Neural crest cell (in vitro differentiated cells): ENCODE results near the gene KDM6A. TPM values are rescaled to one million over a fixed set of nuclear protein-coding genes. Genes with fewer than 3 reads are reported as not detected.
"Not testable (repeated sequence)": the region's sequence is repeated elsewhere in the genome, so short reads cannot be mapped to it uniquely, and the experiment has no call there.

Experiments used
- DNase-seq: peaks from one replicate; pipeline ENCODE4 v3.0.0; 2021; ENCODE audit warnings: low read depth, mixed read lengths, low spot score
- H3K27ac Mint-ChIP-seq: one replicate; pipeline ENCODE4 v1.8.0; 2021; ENCODE audit warnings: mild to moderate bottlenecking, mixed read lengths; ENCODE audit not compliant: unreplicated experiment
- H3K27me3 Mint-ChIP-seq: 2 replicates; pipeline ENCODE4 v1.8.0; 2021; ENCODE audit warnings: low read depth, mild to moderate bottlenecking, mixed read lengths
- H3K36me3 Mint-ChIP-seq: 2 replicates; pipeline ENCODE4 v1.8.0; 2021; ENCODE audit warnings: low read depth, mild to moderate bottlenecking, mixed read lengths
- H3K4me1 Mint-ChIP-seq: 2 replicates; pipeline ENCODE4 v1.8.0; 2021; ENCODE audit warnings: mixed read lengths
- H3K4me3 Mint-ChIP-seq: one replicate; pipeline ENCODE4 v1.8.0; 2021; ENCODE audit warnings: mild to moderate bottlenecking, mixed read lengths
- H3K9me3 Mint-ChIP-seq: 2 replicates; pipeline ENCODE4 v1.8.0; 2021; ENCODE audit warnings: mixed read lengths
- CTCF ChIP-seq: fragments of 200-600 bp; sonication (generic); conservative IDR thresholded peaks from 2 replicates; pipeline ENCODE4 v1.5.0; 2021; ENCODE audit warnings: antibody characterized with exemption, mild to moderate bottlenecking
- total RNA-seq: library from RNA; stranded (reverse); gene quantifications from 2 replicates; pipeline ENCODE4 v1.2.1, GENCODE V29; 2021

KDM6A gene
- total RNA-seq, 1 donor from 2014 or later: 21.4 TPM

DNA sequence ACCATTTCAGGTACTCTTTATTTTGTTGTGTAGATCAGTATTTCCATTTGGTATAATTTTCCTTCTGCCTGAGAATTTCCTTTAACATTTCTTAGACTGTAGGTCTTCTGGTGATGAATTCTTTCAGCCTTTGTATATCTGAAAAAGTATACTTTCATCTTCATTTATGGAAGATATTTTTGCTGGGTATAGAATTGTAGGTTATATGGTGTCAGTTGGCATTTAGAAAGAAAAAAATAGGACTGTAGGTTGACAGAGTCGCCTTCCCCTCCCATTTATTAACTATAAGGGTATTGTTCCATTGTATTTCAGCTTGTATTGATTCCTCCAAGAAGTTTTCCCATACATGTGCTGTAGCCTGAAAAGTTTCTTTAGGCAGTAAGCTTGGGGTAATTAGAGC, 71.9 kb downstream of the KDM6A start:
- Mint-ChIP-seq H3K4me1 (peaks cover 7% of the 10 kb centered on the region), H3K9me3 (peaks cover 18% of the 10 kb centered on the region), H3K27ac (no peak overlapping the region), H3K27me3 (no peaks in the 10 kb centered on the region), H3K4me3 (no peak overlapping the region), H3K36me3 (peaks cover 22% of the 10 kb centered on the region)
- no peak for DNase-seq
- no peak for TF ChIP-seq CTCF

- peaks cover 18% of the 10 kb centered on the region for H3K9me3 Mint-ChIP-seq
These were observed 72.7 kb downstream of the KDM6A start for GRCh38 chrX:44945736-44946135.

GRCh38 chrX:44946771-44947170, 73.8 kb downstream of the KDM6A start:
- no peak overlapping the region for H3K27ac Mint-ChIP-seq
- H3K9me3 Mint-ChIP-seq: peaks cover 22% of the 10 kb centered on the region

More at GRCh38 chrX:44945736-44946135, 72.7 kb downstream of the KDM6A start:
- no peak overlapping the region for H3K4me3 Mint-ChIP-seq
- H3K4me1 Mint-ChIP-seq: peaks cover 13% of the 10 kb centered on the region
- H3K36me3 Mint-ChIP-seq: peaks cover 19% of the 10 kb centered on the region
- TF ChIP-seq CTCF: no peak
- DNase-seq: no peak
- no peaks in the 10 kb centered on the region for H3K27me3 Mint-ChIP-seq
- no peak overlapping the region for H3K27ac Mint-ChIP-seq

DNA sequence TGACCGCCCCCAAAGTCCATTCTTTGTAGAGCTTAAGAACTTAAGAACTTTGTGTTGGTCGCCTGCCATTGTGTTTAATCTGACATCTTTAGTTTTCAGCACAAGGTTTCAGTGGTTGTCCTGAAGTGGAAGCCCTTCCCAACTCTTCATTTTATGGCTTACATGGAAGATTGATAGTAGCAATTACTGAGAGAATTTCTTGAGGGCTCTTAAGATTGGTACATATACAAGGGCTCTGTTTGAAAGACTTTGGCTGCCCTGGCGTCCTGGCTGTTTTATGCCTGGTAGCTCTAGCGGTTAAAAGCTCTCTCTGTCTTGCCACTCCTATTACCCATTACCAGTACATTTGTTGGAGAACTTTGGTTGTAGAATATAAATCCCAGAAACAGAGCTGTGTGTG, 75.0 kb downstream of the KDM6A start:
- Mint-ChIP-seq H3K36me3 (peaks cover 17% of the 10 kb centered on the region), H3K4me3 (no peak overlapping the region), H3K27ac (peak overlapping the region; percentile 63), H3K9me3 (peaks cover 16% of the 10 kb centered on the region), H3K4me1 (peaks cover 22% of the 10 kb centered on the region), H3K27me3 (no peaks in the 10 kb centered on the region)
- no peak for DNase-seq
- TF ChIP-seq CTCF: no peak

More at GRCh38 chrX:44946771-44947170, 73.8 kb downstream of the KDM6A start:
- no peak for TF ChIP-seq CTCF
- Mint-ChIP-seq H3K4me1 (peaks cover 21% of the 10 kb centered on the region), H3K36me3 (peaks cover 22% of the 10 kb centered on the region), H3K27me3 (no peaks in the 10 kb centered on the region), H3K4me3 (no peak overlapping the region)
- DNase-seq: no peak

- H3K4me1 Mint-ChIP-seq: peaks cover 26% of the 10 kb centered on the region
- no peak for TF ChIP-seq CTCF
- peaks cover 17% of the 10 kb centered on the region for H3K36me3 Mint-ChIP-seq
- H3K4me3 Mint-ChIP-seq: no peak overlapping the region
- no peak for DNase-seq
- H3K27ac Mint-ChIP-seq: peak overlapping the region; percentile 63
- peaks cover 16% of the 10 kb centered on the region for H3K9me3 Mint-ChIP-seq
- no peaks in the 10 kb centered on the region for H3K27me3 Mint-ChIP-seq
These were observed 75.4 kb downstream of the KDM6A start for GRCh38 chrX:44948406-44948805.

DNA sequence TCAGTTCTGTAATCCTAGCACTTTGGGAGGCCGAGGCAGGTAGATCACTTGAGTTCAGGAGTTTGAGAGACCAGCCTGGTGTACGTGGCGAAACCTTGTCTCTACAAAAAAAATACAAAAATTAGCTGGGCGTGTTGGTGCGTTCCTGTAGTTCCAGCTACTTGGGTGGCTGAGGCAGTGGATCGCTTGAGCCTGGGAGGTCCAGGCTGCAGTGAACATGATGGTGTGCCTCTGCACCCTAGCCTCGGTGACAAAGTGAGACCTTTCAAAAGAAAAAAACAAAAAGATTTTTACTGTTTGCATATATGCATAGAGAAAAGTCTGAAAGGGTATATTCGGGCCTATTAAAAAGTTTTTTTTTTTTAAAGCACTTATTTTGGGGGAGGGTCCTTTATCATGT, 76.1 kb downstream of the KDM6A start:
- H3K4me3 Mint-ChIP-seq: no peak overlapping the region
- DNase-seq: no peak
- H3K9me3 Mint-ChIP-seq: peaks cover 16% of the 10 kb centered on the region
- H3K4me1 Mint-ChIP-seq: peaks cover 29% of the 10 kb centered on the region
- H3K27me3 Mint-ChIP-seq: no peaks in the 10 kb centered on the region
- TF ChIP-seq CTCF: no peak
- H3K27ac Mint-ChIP-seq: no peak overlapping the region
- peaks cover 17% of the 10 kb centered on the region for H3K36me3 Mint-ChIP-seq

DNA sequence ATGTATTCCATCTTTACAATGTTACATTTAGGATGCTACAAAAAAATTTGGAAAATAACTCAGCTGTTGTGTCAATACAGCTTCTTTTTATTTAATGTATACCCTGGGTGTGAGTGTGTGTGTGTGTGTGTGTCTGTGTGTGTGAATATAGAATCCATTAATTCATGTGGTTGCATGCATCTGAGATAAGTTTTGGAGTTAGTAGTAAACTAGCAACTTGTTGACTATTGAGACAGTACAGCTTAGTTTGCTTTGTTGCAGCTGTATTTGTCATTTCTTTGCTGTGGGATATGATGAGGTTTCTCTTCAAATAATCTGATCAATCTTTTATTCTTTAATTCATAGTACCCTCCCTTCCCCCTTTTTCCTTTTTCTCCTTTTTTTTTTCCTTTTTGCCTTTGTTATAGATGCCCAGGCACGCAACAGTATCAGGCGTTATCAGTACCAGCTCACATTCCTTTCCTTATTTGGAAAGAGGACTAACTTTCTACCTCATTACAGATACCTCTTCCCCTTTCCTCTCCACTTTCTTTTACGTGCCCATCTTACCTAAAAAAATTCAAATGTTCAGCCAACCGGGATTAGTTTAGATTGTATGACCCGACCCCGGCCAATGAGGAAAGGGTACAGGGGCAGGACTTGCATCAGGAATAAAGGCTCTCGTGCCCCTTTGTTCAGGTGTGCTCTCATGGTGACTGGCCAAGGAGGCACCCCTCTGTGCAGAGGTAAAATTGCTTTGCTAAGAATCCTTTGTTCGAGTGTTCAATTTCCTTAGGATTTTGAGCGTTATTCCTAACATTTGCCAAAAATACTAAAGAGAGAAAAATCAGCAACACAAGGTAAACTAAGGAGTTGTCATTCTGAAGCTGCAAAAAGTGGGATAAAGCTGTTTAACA, 77.7 kb downstream of the KDM6A start:
- H3K27ac Mint-ChIP-seq, H3K27me3 Mint-ChIP-seq, DNase-seq, H3K4me3 Mint-ChIP-seq: not testable (repeated sequence)
- Mint-ChIP-seq H3K9me3 (peaks cover 14% of the 10 kb centered on the region), H3K4me1 (peaks cover 38% of the 10 kb centered on the region), H3K36me3 (peaks cover 11% of the 10 kb centered on the region)
